ENCODE measurements around the gene SNAPC4. TPM values are rescaled to one million over a fixed set of nuclear protein-coding genes. Genes with fewer than 3 reads are reported as not detected.

SNAPC4 gene
- polyA plus RNA-seq, 1 of the 3 experiments (the other 2 are of a cell fraction): 9.2 TPM

- no peaks in the 10 kb centered on the region for H3K27me3 ChIP-seq (ENCODE audit: insufficient read depth)
- H3K9ac ChIP-seq: no peak overlapping the region
- H3K4me2 ChIP-seq: no peak overlapping the region
- ChIA-PET POLR2A (interaction anchor here (1.1 kb wide), 1 partner anchor 12 kb away, joined by 3 read pairs; no protein-coding TSS in a partner anchor), CTCF (interaction anchor here (0.8 kb wide), 1 partner anchor 21 kb away, joined by 3 read pairs; the partner anchor contains the start of gene CARD9)
- H3K9me3 ChIP-seq: no peaks in the 10 kb centered on the region
- H3K27ac ChIP-seq (ENCODE audit: low read depth in 2 of 2, low read length in 1 of 2): no peak overlapping the region
- H3K36me3 ChIP-seq (replicated peaks in 1 of 2; ENCODE audit: control insufficient read depth in 1 of 2, insufficient read depth in 2 of 2, low read length in 1 of 2): peaks cover 34 to 78% of the 10 kb centered on the region in 2 experiments
- H3K4me1 ChIP-seq (ENCODE audit: control insufficient read depth in 1 of 2, insufficient read depth in 2 of 2, low read depth in 1 of 2, low read length in 1 of 2): peaks cover 3 to 13% of the 10 kb centered on the region in 2 experiments; a peak in 2 of 4 replicates
- no peaks in the 10 kb centered on the region for H3F3A ChIP-seq (replicated peaks; ENCODE audit: insufficient read depth)
- H3K79me2 ChIP-seq (ENCODE audit: insufficient read depth): peaks cover 37% of the 10 kb centered on the region
- H2AFZ ChIP-seq (ENCODE audit: low read depth): no peak overlapping the region
- 95% methylated on average over 8 of the region's 21 CpGs for WGBS (ENCODE audit: low lambda C conversion rate)
- H3K4me3 ChIP-seq (ENCODE audit: low read depth in 2 of 2, low read length in 1 of 2): no peak overlapping the region
- peaks cover 5% of the 10 kb centered on the region; the same call in 1 of the 2 replicates for H4K20me1 ChIP-seq (ENCODE audit: insufficient read depth)
- no peak for TF ChIP-seq NRF1 (IDR thresholded peaks at IDR 0.05; ENCODE audit: low read depth, low read length)
- no peak for TF ChIP-seq RCOR1 (IDR thresholded peaks at IDR 0.05; ENCODE audit: low read length)
- TF ChIP-seq CHD2 (IDR thresholded peaks at IDR 0.05; ENCODE audit: low read length, partially characterized antibody): no peak
- TF ChIP-seq MEF2A (IDR thresholded peaks at IDR 0.05; ENCODE audit: borderline replicate concordance, low read depth): no peak
- no peak for TF ChIP-seq ZBTB33 (IDR thresholded peaks at IDR 0.05; ENCODE audit: borderline replicate concordance, low read depth)
- no peak for TF ChIP-seq REST (IDR thresholded peaks at IDR 0.05; ENCODE audit: low read depth, low read length)
- no peak for TF ChIP-seq JUND (IDR thresholded peaks at IDR 0.05)
- no peak for TF ChIP-seq TEAD4 (IDR thresholded peaks at IDR 0.05; ENCODE audit: borderline replicate concordance, insufficient read depth)
- no peak for TF ChIP-seq USF1 (IDR thresholded peaks at IDR 0.05; ENCODE audit: borderline replicate concordance, low read depth)
- TF ChIP-seq SMC3 (IDR thresholded peaks at IDR 0.05; ENCODE audit: low read depth, low read length): no peak
- no peak for TF ChIP-seq SIN3A (IDR thresholded peaks at IDR 0.05; ENCODE audit: borderline replicate concordance, low read depth, low read length)
- TF ChIP-seq RXRA (IDR thresholded peaks at IDR 0.05; ENCODE audit: borderline replicate concordance, low read depth): no peak
- TF ChIP-seq EP300 (IDR thresholded peaks at IDR 0.05; ENCODE audit: borderline replicate concordance in 1 of 2, low read depth in 1 of 2, low read length in 1 of 2): no peak
- no peak for TF ChIP-seq RFX5 (IDR thresholded peaks at IDR 0.05; ENCODE audit: low read length)
- no peak for TF ChIP-seq GATA2 (CRISPR knock-in tag; IDR thresholded peaks at IDR 0.05)
- no peak for TF ChIP-seq EZH2phosphoT487 (IDR thresholded peaks at IDR 0.05; ENCODE audit: borderline replicate concordance, low read depth)
- TF ChIP-seq ELF1 (IDR thresholded peaks at IDR 0.05): no peak
- no peak for TF ChIP-seq GABPA (IDR thresholded peaks at IDR 0.05; ENCODE audit: low read depth)
- no peak for TF ChIP-seq POLR2AphosphoS5 (IDR thresholded peaks at IDR 0.05; ENCODE audit: low read depth, low read length)
- no peak for TF ChIP-seq IRF3 (IDR thresholded peaks at IDR 0.05; ENCODE audit: low read depth, low read length)
- DNase-seq: no peak
- H3K9me2 ChIP-seq: no peaks in the 10 kb centered on the region
These were observed 5.5 kb downstream of the SNAPC4 start for GRCh38 chr9:136394312-136395019.
